Tibial nerve (tissue), 3 donors: Measurements from ENCODE around the gene XIRP2.

ENCODE experiments used
- CTCF ChIP-seq, 5 experiments: fragments of 200-600 bp in 3 of 5; fragments of 450-650 bp in 2 of 5; sonication (generic) in 3 of 5; IDR thresholded peaks; one replicate each; pipeline ENCODE4 v1.5.1; 2016 to 2019; ENCODE audit warnings: antibody characterized with exemption in 5 of 5, mild to moderate bottlenecking in 3 of 5, moderate library complexity in 2 of 5
- POLR2A ChIP-seq, 2 donors: fragments of 450-650 bp; IDR thresholded peaks; one replicate each; pipeline ENCODE4 v1.6.1; 2017; ENCODE audit warnings: antibody characterized with exemption in 2 of 2, mild to moderate bottlenecking in 2 of 2, moderate library complexity in 2 of 2

- TF ChIP-seq CTCF (IDR thresholded peaks at IDR 0.05), result no peak
- no peak for TF ChIP-seq POLR2A (IDR thresholded peaks at IDR 0.05)
These were observed 298.9 kb downstream of the XIRP2 start for GRCh38 chr2:167187049-167187727.
